CD4-positive, alpha-beta T cell treated with Interferon alpha-2 for 1 hour (primary cell): ENCODE results near the gene COPG1.
"Not testable (repeated sequence)": the region's sequence is repeated elsewhere in the genome, so short reads cannot be mapped to it uniquely, and the experiment has no call there.

Experiments used
- DNase-seq, 2 donors: peaks; one replicate each; pipeline ENCODE4 v3.0.0-alpha.2; 2020 to 2022

Gene COPG1

GRCh38 chr3:129240436-129240835 is 9.0 kb upstream of the COPG1 start:
- DNase-seq: peak in 1 of 2 donors; percentile 17

- DNase-seq: no peak
These were observed 4.3 kb upstream of the COPG1 start for GRCh38 chr3:129245141-129245540.

GRCh38 chr3:129245641-129246306 is 3.6 kb upstream of the COPG1 start:
- peak; percentile 85 to 87 for DNase-seq

- DNase-seq: no peak
These were observed 2.8 kb upstream of the COPG1 start for GRCh38 chr3:129246636-129247035.

GRCh38 chr3:129248286-129248979 is 973 bp upstream of the COPG1 start:
- no peak for DNase-seq

GRCh38 chr3:129252748-129253147 is 3.3 kb downstream of the COPG1 start:
- no peak for DNase-seq

- no peak for DNase-seq
These were observed 5.3 kb downstream of the COPG1 start for GRCh38 chr3:129254536-129255230.

- no peak for DNase-seq
These were observed 6.9 kb downstream of the COPG1 start for GRCh38 chr3:129256270-129256669.

GRCh38 chr3:129257609-129258008 is 8.2 kb downstream of the COPG1 start:
- DNase-seq: no peak

- DNase-seq: no peak
These were observed 10.4 kb downstream of the COPG1 start for GRCh38 chr3:129259612-129260477.

- no peak for DNase-seq
These were observed 11.2 kb downstream of the COPG1 start for GRCh38 chr3:129260606-129261005.

- DNase-seq: no peak
These were observed 12.5 kb downstream of the COPG1 start for GRCh38 chr3:129261894-129262293.

GRCh38 chr3:129263161-129263910 is 13.9 kb downstream of the COPG1 start:
- DNase-seq: no peak

GRCh38 chr3:129264994-129265393 is 15.6 kb downstream of the COPG1 start:
- DNase-seq: not testable (repeated sequence)

- DNase-seq: no peak
These were observed 17.2 kb downstream of the COPG1 start for GRCh38 chr3:129266651-129267050.

- no peak for DNase-seq
These were observed 19.0 kb downstream of the COPG1 start for GRCh38 chr3:129268396-129268795.

- DNase-seq: no peak
These were observed 22.3 kb downstream of the COPG1 start for GRCh38 chr3:129271674-129272073.

GRCh38 chr3:129276385-129276784 is 27.0 kb downstream of the COPG1 start:
- DNase-seq: peak in 1 of 2 donors; percentile 66

- DNase-seq: peak in 1 of 2 donors; percentile 9
These were observed 28.4 kb downstream of the COPG1 start for GRCh38 chr3:129277829-129278271.

GRCh38 chr3:129278439-129278965 is 29.1 kb downstream of the COPG1 start, which contains the start of gene HMCES:
Gene HMCES, plus strand, starts transcription at chr3:129278870. Its CDS starts 863 bp downstream, at chr3:129279733.
- peak; percentile 94 to 96 for DNase-seq
